NK-92 treated with Interleukin-12 subunit alpha and Interleukin-12 subunit beta, amount 100 ng/mL, for 24 hours (cell line): ENCODE measurements around the gene LINC01488.

Experiments
- DNase-seq: peaks from one replicate; lab custom pipeline; 2025; lab: John Stamatoyannopoulos, UW

LINC01488 gene

DNA sequence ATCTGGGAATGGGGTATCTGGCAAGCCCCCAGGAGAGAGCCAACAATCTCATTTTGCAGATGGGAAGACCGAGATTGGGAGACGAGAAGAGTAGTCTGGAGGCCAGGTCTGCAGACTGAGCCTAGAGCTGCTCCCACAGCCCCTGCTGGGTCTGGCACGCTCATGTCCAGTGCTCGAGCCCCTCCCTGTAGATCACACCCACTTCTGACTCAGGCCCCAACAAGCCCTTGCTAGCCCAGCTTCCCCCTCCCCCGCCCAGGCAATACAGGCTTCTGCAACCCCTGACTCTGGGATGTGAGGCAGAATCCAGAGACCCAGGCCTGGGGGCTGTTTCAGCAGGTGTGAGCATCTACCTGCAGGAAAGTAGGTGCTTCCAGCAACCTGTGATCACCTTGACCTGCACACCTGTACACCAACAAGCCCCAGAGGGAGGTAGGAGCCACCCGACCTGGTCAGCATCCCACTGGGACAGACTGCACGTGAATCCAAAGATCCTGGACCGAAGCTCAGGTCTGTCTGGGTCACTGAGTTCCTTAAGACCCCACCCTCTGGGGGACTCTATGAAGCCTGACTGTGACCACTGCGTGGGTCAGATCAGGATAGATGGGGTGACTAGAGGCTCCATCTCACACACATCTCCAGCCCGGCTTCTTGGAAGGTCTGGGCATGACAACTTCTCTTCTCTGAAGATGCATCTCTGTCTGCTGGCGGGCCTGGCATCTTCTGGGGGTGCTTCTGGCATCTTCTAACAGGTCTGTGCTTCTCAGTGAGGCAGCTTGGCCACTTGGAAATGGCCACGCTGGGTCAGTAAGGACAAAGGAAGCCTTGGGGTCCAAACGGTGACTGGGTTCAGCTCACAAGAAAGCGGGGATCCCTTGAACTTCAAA lies 29.3 kb downstream of the LINC01488 start:
- DNase-seq, result no peak

- no peak for DNase-seq
Observed at GRCh38 chr11:69511358-69512055, 30.0 kb downstream of the LINC01488 start.

DNA sequence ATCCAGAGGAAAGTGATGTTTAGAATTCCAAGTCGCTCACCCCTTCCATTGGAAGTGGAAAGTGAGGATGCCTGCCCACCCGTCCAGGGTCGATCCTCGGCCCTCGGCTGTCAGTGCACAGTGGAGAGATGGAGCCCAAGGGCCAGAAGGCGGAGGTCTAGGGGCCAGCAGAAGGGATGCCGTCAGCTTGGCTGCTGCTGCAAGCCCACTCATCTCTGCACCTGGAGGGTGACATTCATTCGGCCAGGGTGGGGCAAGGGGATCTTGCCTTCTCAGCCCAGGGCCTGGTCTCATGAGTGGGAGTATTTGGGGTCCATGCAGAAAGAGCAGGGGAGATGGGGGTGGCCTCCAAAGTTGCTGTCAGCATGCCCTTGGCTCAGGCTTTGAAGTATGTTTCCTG lies 30.7 kb downstream of the LINC01488 start:
- no peak for DNase-seq

DNA sequence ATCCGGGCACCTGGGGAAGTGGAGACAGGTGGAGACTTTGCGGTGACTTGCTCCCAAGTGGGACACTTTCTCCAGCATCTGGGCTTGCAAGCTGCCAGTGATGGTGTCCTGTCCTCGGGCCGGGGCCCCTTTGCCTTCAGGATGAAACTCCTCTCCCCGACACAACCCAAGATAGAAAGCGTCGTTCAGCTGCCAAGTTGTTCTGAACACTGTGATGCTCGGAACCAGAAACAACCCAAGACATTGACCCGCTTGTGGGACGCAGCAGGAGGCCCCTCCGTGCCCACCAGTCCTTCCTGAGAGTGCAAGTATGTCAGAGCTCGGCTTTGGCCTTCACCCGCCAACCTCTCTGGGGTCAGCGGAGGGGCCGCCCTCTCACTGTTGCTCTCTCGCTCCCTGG lies 31.3 kb downstream of the LINC01488 start:
- DNase-seq, result no peak

DNA sequence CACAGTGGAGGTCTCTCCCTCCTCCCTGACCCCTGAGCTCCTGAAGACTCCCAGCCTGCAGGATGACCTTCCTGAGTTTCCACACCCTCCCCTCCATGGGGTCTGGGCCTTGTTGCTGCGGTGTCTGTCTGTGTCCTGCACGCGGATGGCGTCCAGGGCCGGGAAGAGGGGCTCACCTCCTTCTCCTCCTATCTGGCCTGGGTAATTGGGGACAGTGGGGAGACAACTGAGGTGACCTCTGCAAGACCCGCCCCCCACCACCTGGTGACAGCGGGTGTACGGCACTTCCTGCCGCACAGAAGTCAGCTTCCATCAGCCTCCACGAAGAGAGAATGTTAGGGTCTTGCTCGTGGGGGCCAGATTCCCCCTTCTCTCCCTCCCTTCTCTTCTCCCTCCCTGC lies 31.7 kb downstream of the LINC01488 start:
- DNase-seq, result no peak

DNA sequence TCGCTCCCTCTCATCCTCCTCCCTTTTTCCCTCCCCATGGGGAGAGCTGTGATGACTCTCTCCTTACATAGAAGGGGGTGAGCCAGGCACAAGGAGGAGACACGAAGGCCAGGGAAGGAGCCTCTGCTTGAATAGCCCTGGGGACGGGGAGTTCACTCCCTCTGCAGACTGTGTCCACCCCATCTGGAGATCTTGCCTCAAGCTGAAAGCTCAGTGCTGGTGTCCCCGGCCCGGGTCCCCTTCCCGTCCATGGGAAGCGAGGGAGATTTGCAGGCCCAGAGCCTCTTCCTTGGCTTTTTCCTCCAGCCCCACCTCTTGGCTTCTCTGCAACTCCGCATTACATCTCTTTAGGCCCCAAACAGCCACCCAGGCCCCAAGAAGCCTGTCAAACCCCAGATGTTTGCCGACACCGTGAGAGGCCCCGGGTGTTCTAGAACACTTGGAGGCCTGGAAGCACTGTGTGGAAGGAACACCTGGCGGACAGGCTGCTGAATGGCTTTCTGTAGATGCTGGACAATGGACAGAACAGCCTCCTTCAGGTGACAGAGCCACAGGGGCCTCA lies 32.3 kb downstream of the LINC01488 start:
- DNase-seq, result no peak

DNA sequence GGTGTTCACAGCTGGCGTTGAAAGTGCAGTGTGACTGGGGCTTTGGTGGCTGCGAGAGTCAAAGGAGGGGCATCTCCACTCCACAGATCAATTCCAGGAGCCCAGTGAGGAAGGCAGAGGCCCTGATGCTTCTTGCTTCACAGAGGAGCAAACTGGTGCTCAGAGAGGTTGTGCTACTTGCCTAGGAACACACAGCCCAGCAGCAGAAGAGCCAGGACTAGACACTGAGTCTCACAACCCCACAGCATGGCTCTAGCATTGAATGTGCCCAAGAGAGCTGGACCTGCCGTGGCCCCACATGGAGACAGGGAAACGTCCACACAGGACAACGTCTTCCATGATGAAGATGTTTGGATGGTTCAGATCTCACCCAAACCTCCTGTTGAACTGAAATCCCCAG lies 33.3 kb downstream of the LINC01488 start:
- DNase-seq, result no peak

DNA sequence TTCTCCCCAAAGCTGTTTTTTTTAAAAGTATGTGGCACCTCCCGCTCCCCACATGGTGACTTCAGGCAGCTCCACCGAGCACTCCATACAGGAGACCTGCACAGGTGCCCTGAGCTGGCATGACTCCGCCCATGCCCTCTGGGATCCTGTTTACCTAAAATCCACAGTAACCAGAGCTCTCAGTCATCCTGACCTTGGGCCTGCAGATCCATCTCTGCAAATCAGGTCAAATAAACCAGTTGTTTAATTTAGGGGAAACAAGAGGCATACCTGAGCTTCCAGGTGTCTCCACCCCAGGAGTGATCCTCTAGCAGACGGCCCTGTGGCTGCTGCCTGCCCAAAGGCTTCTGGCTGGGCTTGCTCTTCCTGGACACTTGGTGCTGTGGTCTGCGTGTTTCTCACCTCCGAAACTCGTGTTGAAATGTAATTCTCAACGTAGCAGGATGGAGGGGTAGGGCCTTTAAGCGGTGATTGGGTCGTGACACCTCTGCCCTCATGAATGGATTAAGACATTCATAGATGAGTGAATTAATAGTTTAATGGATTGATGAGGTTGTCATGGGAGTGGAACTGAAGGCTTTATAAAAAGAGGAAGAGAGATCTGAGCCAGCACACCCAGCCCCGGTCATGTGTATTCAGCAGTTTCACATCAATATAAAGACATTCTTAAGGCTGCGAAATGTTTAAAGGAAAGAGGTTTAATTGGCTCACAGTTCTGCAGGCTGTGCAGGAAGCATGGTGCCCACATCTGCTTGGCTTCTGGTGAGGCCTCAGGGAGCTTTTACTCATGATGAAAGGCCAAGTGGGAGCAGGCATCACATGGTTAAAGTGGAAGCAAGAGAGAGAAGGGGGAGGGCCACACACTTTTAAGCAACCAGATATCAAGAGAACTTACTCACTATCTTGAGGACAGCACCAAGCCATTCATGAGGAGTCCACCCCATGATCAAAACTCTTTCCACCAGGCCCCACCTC lies 34.1 kb downstream of the LINC01488 start:
- DNase-seq, result no peak

- no peak for DNase-seq
Observed at GRCh38 chr11:69516526-69516925, 35.1 kb downstream of the LINC01488 start.

GRCh38 chr11:69518081-69518950 lies 36.9 kb downstream of the LINC01488 start:
- DNase-seq, result no peak

DNA sequence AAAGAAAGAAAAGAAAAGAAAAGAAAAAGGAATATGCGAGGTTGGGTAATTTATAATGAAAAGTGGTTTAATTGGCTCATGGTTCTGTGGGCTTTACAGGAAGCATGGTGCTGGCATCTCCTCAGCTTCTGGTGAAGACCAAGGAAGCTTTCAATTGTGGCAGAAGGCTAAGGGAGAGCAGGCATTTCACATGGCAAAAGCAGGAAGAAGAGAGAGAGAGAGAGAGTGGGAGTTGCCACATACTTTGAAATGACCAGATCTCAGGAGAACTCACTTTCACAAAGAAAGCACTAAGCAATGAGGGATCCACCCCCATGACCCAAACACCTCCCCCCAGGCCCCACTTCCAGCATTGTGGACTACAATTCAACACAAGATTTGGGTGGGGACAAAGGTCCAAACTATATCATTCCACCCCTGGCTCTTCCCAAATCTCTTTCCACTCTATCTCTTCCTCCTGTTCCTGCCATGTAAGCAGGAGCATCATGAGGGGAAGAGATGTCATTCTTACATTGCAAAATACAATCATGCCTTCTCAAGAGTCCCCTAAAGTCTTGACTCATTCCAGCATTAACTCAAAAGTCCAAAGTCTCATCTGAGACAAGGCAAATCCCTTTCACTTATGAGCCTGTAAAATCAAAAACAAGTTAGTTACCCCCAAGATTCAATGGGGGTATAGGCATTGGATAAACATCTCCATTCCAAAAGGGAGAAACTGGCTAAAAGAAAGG lies 38.9 kb downstream of the LINC01488 start:
- no peak for DNase-seq

DNA sequence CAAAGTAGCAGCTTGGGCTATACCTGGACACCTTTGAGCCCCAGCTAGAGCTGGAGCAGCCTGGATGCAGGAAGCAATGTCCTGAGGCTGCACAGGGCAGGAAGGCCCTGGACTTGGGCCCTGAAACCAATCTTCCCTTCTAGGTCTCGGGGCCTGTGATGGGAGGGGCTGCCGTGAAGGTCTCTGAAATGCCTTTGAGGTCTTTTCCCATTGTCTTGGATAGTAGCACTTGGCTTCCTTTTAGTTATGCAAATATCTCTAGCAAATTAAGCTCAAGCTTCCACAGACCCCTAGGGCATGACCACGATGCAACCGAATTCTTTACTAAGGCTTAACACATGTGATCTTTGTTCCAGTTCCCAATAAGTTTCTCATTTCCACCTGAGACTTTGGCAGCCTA lies 40.0 kb downstream of the LINC01488 start:
- DNase-seq, result no peak

- DNase-seq, result no peak
Observed at GRCh38 chr11:69523453-69523852, 42.0 kb downstream of the LINC01488 start.

DNA sequence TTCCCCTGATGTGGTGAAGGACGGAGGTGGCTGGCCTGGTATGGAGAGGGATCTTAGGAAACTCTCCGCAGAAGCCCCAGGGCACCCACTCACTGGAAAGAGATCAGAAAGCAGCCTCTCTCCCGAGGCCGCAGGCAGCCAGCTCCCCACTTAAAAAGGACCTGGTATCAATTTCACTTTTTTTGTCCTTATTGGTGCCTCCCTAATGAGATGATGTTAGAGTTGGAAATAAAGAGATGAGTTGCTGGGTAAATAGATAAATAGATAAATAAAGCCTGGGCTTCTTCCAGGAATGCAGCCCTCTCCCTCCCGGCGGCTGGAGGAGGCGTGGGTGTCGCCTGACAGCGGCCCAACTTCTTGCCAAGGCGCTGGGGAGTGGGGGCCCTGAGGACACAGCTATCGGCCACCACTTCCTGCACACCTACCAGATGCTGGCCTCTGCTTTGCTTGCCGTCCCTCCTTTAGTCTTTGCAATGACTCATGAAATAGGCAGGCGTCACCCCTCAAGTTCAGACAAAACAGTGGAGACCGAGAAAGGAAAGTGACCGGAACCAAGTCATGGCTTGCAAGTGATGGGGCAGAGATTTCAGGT lies 42.9 kb downstream of the LINC01488 start:
- DNase-seq, result no peak

DNA sequence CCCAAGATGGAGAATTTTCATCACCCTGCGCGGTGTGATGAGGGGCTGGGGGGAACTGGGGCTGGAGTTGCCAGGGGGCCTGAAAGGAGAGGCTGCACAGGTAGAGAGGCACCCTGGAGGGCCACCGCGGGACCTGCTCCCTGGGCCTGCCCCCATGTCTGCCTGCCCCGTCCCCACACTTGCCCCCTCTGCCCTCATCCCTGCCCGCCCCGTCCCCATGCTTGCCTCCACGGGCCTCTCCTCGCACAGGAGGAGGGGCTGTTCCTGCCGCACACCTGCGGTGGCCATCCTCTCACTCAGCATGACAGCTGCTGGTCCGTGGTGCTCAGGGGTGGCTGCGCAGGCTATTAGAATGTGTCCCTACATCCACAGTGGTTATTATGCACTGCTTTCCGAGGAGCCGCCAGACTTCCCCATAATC lies 43.5 kb downstream of the LINC01488 start:
- DNase-seq, result no peak

DNA sequence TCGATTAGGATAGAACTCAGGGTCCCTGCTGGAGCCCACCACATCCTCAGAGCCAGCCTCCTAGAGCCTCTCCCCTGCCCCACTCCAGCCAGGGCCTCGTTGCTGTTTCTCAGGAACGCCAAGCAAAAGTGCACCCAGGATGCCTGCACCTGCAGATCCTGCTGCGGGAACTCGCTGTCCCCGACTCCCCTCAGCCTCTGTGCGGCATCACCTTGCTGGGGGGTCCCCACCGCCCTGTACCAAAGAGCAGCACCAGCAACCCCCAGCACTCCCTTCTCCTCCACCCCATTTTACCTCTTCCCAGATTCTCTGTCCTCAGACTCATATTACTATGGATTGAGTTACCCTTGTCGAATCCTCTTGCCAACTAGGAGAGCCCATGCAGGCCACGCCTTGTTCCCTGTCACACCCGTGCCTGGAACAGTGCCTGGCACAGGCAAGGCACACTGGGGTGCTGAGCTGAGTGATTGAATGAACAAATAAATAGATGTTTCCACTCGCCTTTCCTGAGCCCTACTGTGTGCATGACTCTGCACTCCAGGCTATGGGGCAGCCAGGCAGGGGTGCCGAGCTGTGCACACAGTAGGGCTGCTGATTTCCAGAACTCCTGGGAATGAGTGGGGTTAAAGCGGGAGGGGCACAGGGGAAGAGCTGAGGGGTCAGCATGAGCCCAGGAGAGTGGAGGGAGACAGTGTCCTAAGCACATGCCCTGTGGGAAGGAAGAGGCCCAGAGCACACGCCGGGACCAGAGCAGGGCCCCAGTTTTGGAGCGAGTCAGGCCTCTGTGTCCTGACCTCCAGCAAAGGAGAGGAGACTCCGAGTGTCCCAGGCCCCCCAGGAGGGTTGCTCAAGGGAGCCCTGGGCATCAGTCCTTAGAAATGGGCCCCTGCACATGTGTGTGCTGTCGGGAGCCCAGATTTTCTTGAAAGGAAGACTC lies 44.3 kb downstream of the LINC01488 start:
- DNase-seq, result no peak

DNA sequence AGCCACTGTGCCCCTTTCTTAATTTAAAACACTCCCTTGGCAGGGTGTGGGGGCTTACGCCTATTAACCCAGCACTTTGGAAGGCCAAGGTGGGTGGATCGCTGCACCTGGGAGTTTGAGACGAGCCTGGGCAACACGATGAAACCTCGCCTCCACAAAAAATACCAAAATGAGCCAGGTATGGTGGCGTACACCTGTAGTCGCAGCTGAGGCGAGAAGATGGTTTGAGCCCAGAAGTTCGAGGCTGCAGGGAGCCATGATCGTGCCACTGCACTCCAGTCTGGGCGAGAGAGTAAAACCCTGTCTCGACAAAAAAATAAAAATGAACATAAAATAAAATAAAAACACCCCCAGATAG lies 45.0 kb downstream of the LINC01488 start:
- no peak for DNase-seq

- DNase-seq, result no peak
Observed at GRCh38 chr11:69529001-69529400, 47.5 kb downstream of the LINC01488 start.
